GM21825 (cell line): ENCODE data around the gene CPTP.

Source experiments
- ATAC-seq: cut with Tn5 transposase; IDR thresholded peaks from one replicate; pipeline ENCODE4 v1.9.1; 2021; ENCODE audit warnings: mild to moderate bottlenecking, moderate library complexity; ENCODE audit not compliant: unreplicated experiment

The CPTP gene

GRCh38 chr1:1317420-1317819 is 7.2 kb upstream of the CPTP start:
- ATAC-seq = no peak

- ATAC-seq = no peak
Measured at GRCh38 chr1:1318131-1318652, 6.4 kb upstream of the CPTP start.

- ATAC-seq = no peak
Measured at GRCh38 chr1:1318777-1319645, 5.6 kb upstream of the CPTP start.

GRCh38 chr1:1319646-1319941 is 5.0 kb upstream of the CPTP start:
- ATAC-seq = no peak

GRCh38 chr1:1320666-1321448 is 3.7 kb upstream of the CPTP start:
- no peak for ATAC-seq

GRCh38 chr1:1321477-1321876 is 3.1 kb upstream of the CPTP start:
- ATAC-seq = no peak

- no peak for ATAC-seq
Measured at GRCh38 chr1:1322418-1322817, 2.2 kb upstream of the CPTP start.

GRCh38 chr1:1322952-1323351 is 1.6 kb upstream of the CPTP start:
- ATAC-seq = no peak

GRCh38 chr1:1324084-1324523 is 498 bp upstream of the CPTP start:
- peak; percentile 10 for ATAC-seq

- no peak for ATAC-seq
Measured at GRCh38 chr1:1325288-1326074, 879 bp downstream of the CPTP start.

GRCh38 chr1:1326075-1326605 is 1.5 kb downstream of the CPTP start:
- no peak for ATAC-seq

GRCh38 chr1:1327291-1327690 is 2.7 kb downstream of the CPTP start:
- ATAC-seq = no peak

- ATAC-seq = no peak
Measured at GRCh38 chr1:1328254-1328653, 3.7 kb downstream of the CPTP start.

- ATAC-seq = no peak
Measured at GRCh38 chr1:1329304-1330210, 5.0 kb downstream of the CPTP start.

GRCh38 chr1:1330366-1331067 is 5.9 kb downstream of the CPTP start:
- ATAC-seq = no peak

- ATAC-seq = no peak
Measured at GRCh38 chr1:1331068-1331965, 6.7 kb downstream of the CPTP start, which contains the start of gene TAS1R3. Gene TAS1R3, plus strand, starts transcription at chr1:1331280. Its CDS starts 66 bp downstream, at chr1:1331346.

- no peak for ATAC-seq
Measured at GRCh38 chr1:1332031-1332755, 7.6 kb downstream of the CPTP start.
